GM21423 (cell line): Measurements from ENCODE around the gene FAR2.
"Not testable (repeated sequence)": the region's sequence is repeated elsewhere in the genome, so short reads cannot be mapped to it uniquely, and the experiment has no call there.

ENCODE experiments used
- ATAC-seq: cut with Tn5 transposase; IDR thresholded peaks from one replicate; pipeline ENCODE4 v1.9.1; 2021; ENCODE audit warnings: mild to moderate bottlenecking, moderate library complexity; ENCODE audit not compliant: unreplicated experiment

The FAR2 gene

GRCh38 chr12:29230800-29231560 is 81.9 kb downstream of the FAR2 start:
- no peak for ATAC-seq

- ATAC-seq: no peak
Measured at GRCh38 chr12:29232086-29232485, 83.0 kb downstream of the FAR2 start.

GRCh38 chr12:29234552-29234951 is 85.5 kb downstream of the FAR2 start:
- no peak for ATAC-seq

- ATAC-seq: no peak
Measured at GRCh38 chr12:29234965-29235626, 86.0 kb downstream of the FAR2 start.

GRCh38 chr12:29238822-29239291 is 89.8 kb downstream of the FAR2 start:
- ATAC-seq: no peak

- no peak for ATAC-seq
Measured at GRCh38 chr12:29239336-29239735, 90.3 kb downstream of the FAR2 start.

- no peak for ATAC-seq
Measured at GRCh38 chr12:29240441-29240840, 91.4 kb downstream of the FAR2 start.

GRCh38 chr12:29241821-29242591 is 92.9 kb downstream of the FAR2 start:
- ATAC-seq: peak; percentile 77

GRCh38 chr12:29242921-29243431 is 93.9 kb downstream of the FAR2 start:
- ATAC-seq: no peak

- ATAC-seq: no peak
Measured at GRCh38 chr12:29244159-29244765, 95.2 kb downstream of the FAR2 start.

GRCh38 chr12:29245246-29245645 is 96.2 kb downstream of the FAR2 start:
- no peak for ATAC-seq

GRCh38 chr12:29249930-29250329 is 100.9 kb downstream of the FAR2 start:
- ATAC-seq: no peak

GRCh38 chr12:29253906-29254625 is 105.0 kb downstream of the FAR2 start:
- no peak for ATAC-seq

- no peak for ATAC-seq
Measured at GRCh38 chr12:29255042-29255441, 106.0 kb downstream of the FAR2 start.

- no peak for ATAC-seq
Measured at GRCh38 chr12:29256598-29256997, 107.5 kb downstream of the FAR2 start.

- not testable (repeated sequence) for ATAC-seq
Measured at GRCh38 chr12:29257687-29258086, 108.6 kb downstream of the FAR2 start.

- ATAC-seq: no peak
Measured at GRCh38 chr12:29264424-29264823, 115.3 kb downstream of the FAR2 start.

GRCh38 chr12:29269706-29270408 is 120.8 kb downstream of the FAR2 start:
- no peak for ATAC-seq

- no peak for ATAC-seq
Measured at GRCh38 chr12:29270446-29270845, 121.4 kb downstream of the FAR2 start.
